Adrenal gland (tissue), 12 donors: ENCODE data around the gene ANGPTL4. TPM values are rescaled to one million over a fixed set of nuclear protein-coding genes. Genes with fewer than 3 reads are reported as not detected.

Source experiments
- DNase-seq, 7 donors: peaks; one replicate each; pipeline ENCODE4 v3.0.0-alpha.2; 2019 to 2020
- H3K27ac ChIP-seq, 5 donors: fragments of 200-600 bp; sonication (generic) in 4 of 5; 1 replicate in 3 of 5; 2 replicates in 2 of 5; pipeline versions ENCODE4 v1.5.1 to v1.8.0; 2016 to 2020; ENCODE audit warnings: mild to moderate bottlenecking in 1 of 5
- H3K27me3 ChIP-seq: fragments of 200-600 bp; 2 replicates; pipeline ENCODE4 v1.8.0; 2021
- H3K36me3 ChIP-seq, 2 donors: fragments of 200-600 bp; replicated peaks in 1 of 2; 1 replicate in 1 of 2; 2 replicates in 1 of 2; pipeline versions ENCODE4 v1.5.1 to v1.8.0; 2018 to 2022
- H3K4me1 ChIP-seq, 2 donors: fragments of 200-600 bp; replicated peaks in 1 of 2; 1 replicate in 1 of 2; 2 replicates in 1 of 2; pipeline versions ENCODE4 v1.5.1 to v1.8.0; 2018 to 2021
- H3K4me3 ChIP-seq, 4 donors: fragments of 200-600 bp; sonication (generic) in 3 of 4; one replicate each; pipeline ENCODE4 v1.5.1; 2016 to 2018
- H3K9me3 ChIP-seq, 3 donors: fragments of 200-600 bp; sonication (generic) in 1 of 3; replicated peaks in 1 of 3; 1 replicate in 2 of 3; 2 replicates in 1 of 3; pipeline versions ENCODE4 v1.5.1 to v1.8.0; 2016 to 2021
- CTCF ChIP-seq, 6 experiments: fragments of 450-650 bp in 4 of 6; fragments of 200-600 bp in 2 of 6; sonication (generic) in 1 of 6; IDR thresholded peaks; 1 replicate in 5 of 6; 2 replicates in 1 of 6; pipeline versions ENCODE4 v1.5.1 to v1.8.0; 2016 to 2021; ENCODE audit warnings: antibody characterized with exemption in 6 of 6, mild to moderate bottlenecking in 2 of 6, moderate library complexity in 1 of 6
- POLR2A ChIP-seq, 2 donors: fragments of 450-650 bp; IDR thresholded peaks; one replicate each; pipeline ENCODE4 v1.6.1; 2017; ENCODE audit warnings: antibody characterized with exemption in 2 of 2, mild to moderate bottlenecking in 2 of 2, moderate library complexity in 1 of 2
- WGBS, 4 donors: extraction: QIAGEN DNeasy Blood & Tissue Kit in 2 of 4; methylation state at CpG; one replicate each; pipeline versions ENCODE4 v1.1.5 to v1.1.7; 2013 to 2017; 5-methylcytosine and 5-hydroxymethylcytosine counted together
- intact Hi-C, 2 donors: fragments of 100-400 bp; cut with DNase I; formaldehyde crosslinking; loops; one replicate each; pipeline versions ENCODE4 v1.14.1 to v1.15.0; 2022 to 2023
- polyA plus RNA-seq, 3 donors: library from polyadenylated mRNA; stranded (reverse); fragments of 200-250 nt in 2 of 3; fragments of 350-450 nt in 1 of 3; fragmentation: Illumina TruSeq in 1 of 3; extraction: RNeasy Lipid Tissue Mini Kit (QIAGEN cat#74804) in 1 of 3; gene quantifications; one replicate each; pipeline ENCODE4 v1.2.3, GENCODE V29; 2013 to 2014
- total RNA-seq, 9 donors: library from RNA; depleted of rRNA in 4 of 9; stranded (reverse); fragments of >200 nt in 4 of 9; fragments of 120-200 nt in 1 of 9; fragmentation: NEBNext Ultra II Directional in 1 of 9; extraction: Animal tissue kit (Norgen Biotek cat#: 25700) in 1 of 9; gene quantifications; one replicate each; pipeline versions ENCODE4 v1.1.0 to v1.2.4, GENCODE V29; 2013 to 2023
- donor health status: healthy with polysubstance abuse.
- donor health status: Bipolar disorder and iron deficiency.
- donor health status: DM: yes; HTN: yes; CAD: no.
- donor health status: DM: no; HTN: no; CAD: no.
- donor health status: DM: no; HTN: no; CAD: no.
- donor health status: DM: yes; HTN: yes; CAD: no.

Gene ANGPTL4
- total and polyA plus RNA-seq, 12 donors, result 0.33 to 141 (median 27.1) TPM

DNA sequence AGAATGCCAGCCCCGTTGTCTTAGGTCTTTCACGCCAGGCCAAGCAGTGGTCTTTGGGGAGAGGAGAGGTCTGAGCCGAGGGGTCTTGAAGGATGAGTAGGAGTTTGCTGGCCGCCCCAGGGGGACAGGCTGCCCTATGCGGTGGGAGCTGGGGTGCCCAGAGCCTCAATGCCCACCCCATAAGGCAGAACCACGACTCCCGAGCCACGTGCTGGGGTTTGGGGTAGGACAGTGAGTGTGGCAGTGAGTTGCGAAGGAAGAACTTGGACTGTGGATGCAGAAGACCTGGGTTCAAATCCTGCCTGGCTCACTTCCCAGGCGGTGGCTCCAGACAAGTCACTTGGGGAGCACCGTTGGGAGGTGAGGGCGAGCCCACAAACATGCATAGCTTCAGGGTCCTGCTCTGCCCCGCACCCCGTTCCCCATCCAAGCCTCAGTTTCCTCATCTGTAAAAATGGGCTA, 31.7 kb downstream of the ANGPTL4 start:
- WGBS, 4 donors, result 88 to 98% (median 91%) methylated on average over 4 to 14 of the region's 14 CpGs
- no peak for DNase-seq
- intact Hi-C loops, result loop anchor here (2.0 to 5.0 kb wide), 2 partner anchors 38 to 41 kb away; no protein-coding TSS in a partner anchor
- H3K9me3 ChIP-seq, result no peaks in the 10 kb centered on the region
- peaks cover 0 to 13% of the 10 kb centered on the region in 2 donors for H3K36me3 ChIP-seq
- peaks cover 35 to 63% of the 10 kb centered on the region in 2 donors for H3K4me1 ChIP-seq
- H3K4me3 ChIP-seq, result no peak overlapping the region
- TF ChIP-seq POLR2A (IDR thresholded peaks at IDR 0.05) (no peak), CTCF (IDR thresholded peaks at IDR 0.05) (no peak)
- peak overlapping the region in 1 of 5 donors; percentile 36 for H3K27ac ChIP-seq
- H3K27me3 ChIP-seq, result no peaks in the 10 kb centered on the region

DNA sequence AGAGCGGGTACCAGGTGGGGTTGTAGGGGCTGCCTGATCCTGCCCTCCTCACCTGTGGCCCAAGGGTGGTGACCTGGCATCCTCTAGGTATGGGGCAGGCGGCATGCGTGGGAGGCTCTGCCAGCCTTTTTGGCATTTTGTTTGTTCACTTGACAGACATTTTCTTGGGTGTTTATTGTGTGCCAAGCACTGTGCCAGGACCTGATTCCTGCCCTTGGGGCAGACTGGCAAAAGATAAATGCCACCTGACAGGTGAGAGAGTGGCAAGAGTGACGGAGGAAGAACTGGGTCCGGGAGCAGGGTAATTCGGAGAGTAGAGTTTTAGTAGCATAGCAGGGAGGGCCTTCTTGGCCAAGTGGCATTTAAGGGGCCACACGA, 32.2 kb downstream of the ANGPTL4 start:
- TF ChIP-seq POLR2A (IDR thresholded peaks at IDR 0.05), result no peak
- no peak for TF ChIP-seq CTCF (IDR thresholded peaks at IDR 0.05)
- Histone ChIP-seq H3K9me3 (no peaks in the 10 kb centered on the region), H3K27ac (no peak overlapping the region), H3K27me3 (no peaks in the 10 kb centered on the region), H3K4me1 (peaks cover 31 to 60% of the 10 kb centered on the region in 2 donors), H3K4me3 (no peak overlapping the region), H3K36me3 (peaks cover 0 to 15% of the 10 kb centered on the region in 2 donors)
- DNase-seq, result no peak
- intact Hi-C loops, result loop anchor here (2.0 to 5.0 kb wide), 2 partner anchors 39 to 41 kb away; no protein-coding TSS in a partner anchor
- 90 to 95% (median 92%) methylated on average over 7 of the region's 7 CpGs for whole genome bisulfite sequencing, 4 donors

GRCh38 chr19:8396563-8397203, 32.7 kb downstream of the ANGPTL4 start:
- Histone ChIP-seq H3K27ac (no peak overlapping the region), H3K27me3 (no peaks in the 10 kb centered on the region), H3K4me1 (peaks cover 26 to 54% of the 10 kb centered on the region in 2 donors), H3K4me3 (no peak overlapping the region), H3K36me3 (peaks cover 0 to 17% of the 10 kb centered on the region in 2 donors), H3K9me3 (no peaks in the 10 kb centered on the region)
- whole genome bisulfite sequencing, 4 donors, result 55 to 77% (median 56%) methylated on average over 15 to 22 of the region's 22 CpGs
- TF ChIP-seq CTCF (IDR thresholded peaks at IDR 0.05) (peak; percentile 24 to 75 (median 58)), POLR2A (IDR thresholded peaks at IDR 0.05) (no peak)
- peak; percentile 50 to 81 (median 66) for DNase-seq
- intact Hi-C loops, result loop anchor here (2.0 to 5.0 kb wide), 2 partner anchors 39 to 42 kb away; no protein-coding TSS in a partner anchor

DNA sequence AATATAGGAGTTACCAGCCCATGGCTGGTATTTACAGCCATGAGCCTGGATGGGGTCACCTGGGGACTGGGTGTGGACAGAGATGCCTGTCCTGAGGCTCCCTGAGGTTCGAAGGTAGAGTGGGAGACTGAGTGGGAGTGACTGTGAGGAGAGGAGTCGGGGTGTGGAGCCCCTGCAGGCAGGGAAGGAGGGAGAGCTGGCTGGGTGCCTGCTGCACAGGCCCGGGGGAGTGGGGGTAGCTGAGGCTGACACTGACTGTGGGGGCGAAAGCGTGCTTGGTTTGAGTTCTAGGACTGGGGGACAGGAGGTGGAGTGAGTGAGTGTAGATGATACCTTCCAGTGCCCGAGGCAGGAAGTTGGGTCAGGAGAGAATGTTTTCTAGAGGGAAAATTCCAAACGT, 33.3 kb downstream of the ANGPTL4 start:
- peaks cover 0 to 23% of the 10 kb centered on the region in 2 donors for H3K36me3 ChIP-seq
- H3K27me3 ChIP-seq, result no peaks in the 10 kb centered on the region
- H3K4me3 ChIP-seq, result no peak overlapping the region
- peaks cover 20 to 49% of the 10 kb centered on the region in 2 donors for H3K4me1 ChIP-seq
- no peak for DNase-seq
- no peak for TF ChIP-seq CTCF (IDR thresholded peaks at IDR 0.05)
- no peak overlapping the region for H3K27ac ChIP-seq
- intact Hi-C loops, result loop anchor here (2.0 to 5.0 kb wide), 2 partner anchors 40 to 42 kb away; no protein-coding TSS in a partner anchor
- WGBS, 4 donors, result 52 to 63% (median 57%) methylated on average over 7 of the region's 7 CpGs
- no peaks in the 10 kb centered on the region for H3K9me3 ChIP-seq
